ENCODE results near the gene KCTD17.

DNA sequence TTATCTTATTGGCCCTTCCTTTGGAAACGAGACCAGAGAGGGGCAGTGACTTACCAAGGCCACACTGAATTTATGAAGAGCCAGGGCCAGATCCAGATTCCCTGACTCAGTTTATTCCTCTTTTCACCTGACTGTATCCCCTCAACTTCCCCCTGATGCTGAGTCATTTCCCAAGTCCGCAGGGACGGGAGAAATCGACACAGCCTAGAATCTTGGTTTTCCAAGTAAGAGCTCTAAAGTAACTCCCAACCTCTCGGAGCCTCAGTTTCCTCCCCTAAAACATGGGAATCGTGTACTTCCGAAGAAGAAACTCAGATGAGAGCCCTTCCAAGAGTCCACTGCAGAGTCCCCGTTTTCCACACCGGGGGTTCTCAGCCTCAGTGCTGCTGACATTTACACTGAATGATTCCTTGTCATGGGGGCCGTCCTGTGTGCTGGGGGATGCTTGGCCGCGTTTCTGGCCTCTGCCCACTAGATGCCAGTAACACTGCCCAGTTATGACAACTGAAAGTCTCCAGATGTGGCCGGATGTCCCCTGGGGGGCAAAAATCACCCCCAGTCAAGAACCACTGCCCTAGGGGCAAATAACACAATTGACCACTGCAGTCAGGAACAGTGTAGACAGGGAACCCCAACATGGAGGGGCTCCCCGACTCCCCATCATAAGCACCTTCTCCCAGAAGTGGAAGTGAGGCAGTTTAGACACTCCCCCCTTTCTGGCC, 20.8 kb upstream of the KCTD17 start:
- TF ChIP-seq, protein P1, sequence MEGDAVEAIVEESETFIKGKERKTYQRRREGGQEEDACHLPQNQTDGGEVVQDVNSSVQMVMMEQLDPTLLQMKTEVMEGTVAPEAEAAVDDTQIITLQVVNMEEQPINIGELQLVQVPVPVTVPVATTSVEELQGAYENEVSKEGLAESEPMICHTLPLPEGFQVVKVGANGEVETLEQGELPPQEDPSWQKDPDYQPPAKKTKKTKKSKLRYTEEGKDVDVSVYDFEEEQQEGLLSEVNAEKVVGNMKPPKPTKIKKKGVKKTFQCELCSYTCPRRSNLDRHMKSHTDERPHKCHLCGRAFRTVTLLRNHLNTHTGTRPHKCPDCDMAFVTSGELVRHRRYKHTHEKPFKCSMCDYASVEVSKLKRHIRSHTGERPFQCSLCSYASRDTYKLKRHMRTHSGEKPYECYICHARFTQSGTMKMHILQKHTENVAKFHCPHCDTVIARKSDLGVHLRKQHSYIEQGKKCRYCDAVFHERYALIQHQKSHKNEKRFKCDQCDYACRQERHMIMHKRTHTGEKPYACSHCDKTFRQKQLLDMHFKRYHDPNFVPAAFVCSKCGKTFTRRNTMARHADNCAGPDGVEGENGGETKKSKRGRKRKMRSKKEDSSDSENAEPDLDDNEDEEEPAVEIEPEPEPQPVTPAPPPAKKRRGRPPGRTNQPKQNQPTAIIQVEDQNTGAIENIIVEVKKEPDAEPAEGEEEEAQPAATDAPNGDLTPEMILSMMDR (IDR thresholded peaks at IDR 0.05) = no peak
- TF ChIP-seq POLR2A (IDR thresholded peaks at IDR 0.05) = no peak

Data from Peyer's patch (tissue), 4 donors.